Right kidney (tissue), 1 donor: ENCODE data around the gene KCNK7.

Experiments used
- DNase-seq: peaks from one replicate; pipeline ENCODE4 v3.0.0-alpha.2; 2016

KCNK7 gene

GRCh38 chr11:65556470-65557279 is 38.9 kb downstream of the KCNK7 start:
- no peak for DNase-seq

GRCh38 chr11:65555693-65556231 is 39.8 kb downstream of the KCNK7 start:
- no peak for DNase-seq

GRCh38 chr11:65554842-65555430 is 40.7 kb downstream of the KCNK7 start:
- no peak for DNase-seq

GRCh38 chr11:65554057-65554818 is 41.4 kb downstream of the KCNK7 start:
- DNase-seq: no peak

GRCh38 chr11:65553301-65554001 is 42.1 kb downstream of the KCNK7 start:
- no peak for DNase-seq

GRCh38 chr11:65552388-65552951 is 43.1 kb downstream of the KCNK7 start:
- DNase-seq: no peak

- DNase-seq: peak; percentile 46
These were observed 43.8 kb downstream of the KCNK7 start for GRCh38 chr11:65551572-65552387.

- DNase-seq: no peak
These were observed 46.5 kb downstream of the KCNK7 start for GRCh38 chr11:65549096-65549495.

- DNase-seq: no peak
These were observed 47.2 kb downstream of the KCNK7 start for GRCh38 chr11:65548395-65548794.

- DNase-seq: no peak
These were observed 48.0 kb downstream of the KCNK7 start for GRCh38 chr11:65547446-65548125.

- peak; percentile 79 for DNase-seq
These were observed 49.2 kb downstream of the KCNK7 start for GRCh38 chr11:65546217-65546958.

GRCh38 chr11:65545853-65546216 is 49.8 kb downstream of the KCNK7 start:
- no peak for DNase-seq
